Neural progenitor cell (in vitro differentiated cells): ENCODE results near the gene NALCN. TPM values are rescaled to one million over a fixed set of nuclear protein-coding genes. Genes with fewer than 3 reads are reported as not detected.

Experiments used
- DNase-seq: peaks from one replicate; pipeline ENCODE4 v3.0.0-alpha.2; 2016; ENCODE audit warnings: low spot score
- H2AFZ ChIP-seq: fragments of 200-600 bp; sonication (generic); replicated peaks from 2 replicates; pipeline ENCODE4 v1.6.1; 2016; ENCODE audit warnings: antibody characterized with exemption
- H3F3A ChIP-seq: fragments of 200-600 bp; sonication (generic); 2 replicates; pipeline ENCODE4 v1.6.1; 2016; ENCODE audit warnings: antibody characterized with exemption, low read depth
- H3K27ac ChIP-seq: fragments of 200-600 bp; sonication (generic); 2 replicates; pipeline ENCODE4 v1.5.1; 2016; ENCODE audit warnings: mild to moderate bottlenecking
- H3K27me3 ChIP-seq: fragments of 200-600 bp; sonication (generic); 2 replicates; pipeline ENCODE4 v1.6.1; 2016; ENCODE audit warnings: mild to moderate bottlenecking, moderate library complexity
- H3K36me3 ChIP-seq: fragments of 200-600 bp; sonication (generic); 2 replicates; pipeline ENCODE4 v1.5.1; 2016
- H3K4me1 ChIP-seq: fragments of 200-600 bp; sonication (generic); 2 replicates; pipeline ENCODE4 v1.6.1; 2016; ENCODE audit warnings: mixed run types
- H3K4me2 ChIP-seq: fragments of 200-600 bp; sonication (generic); 2 replicates; pipeline ENCODE4 v1.6.1; 2016
- H3K4me3 ChIP-seq: fragments of 200-600 bp; sonication (generic); 2 replicates; pipeline ENCODE4 v1.5.1; 2016
- H3K79me2 ChIP-seq: fragments of 200-600 bp; sonication (generic); 2 replicates; pipeline ENCODE4 v1.6.1; 2016; ENCODE audit warnings: low read depth
- H3K9ac ChIP-seq: fragments of 200-600 bp; sonication (generic); 2 replicates; pipeline ENCODE4 v1.6.1; 2016
- H3K9me3 ChIP-seq: fragments of 200-600 bp; sonication (generic); 2 replicates; pipeline ENCODE4 v1.5.1; 2016; ENCODE audit warnings: low read depth
- H4K20me1 ChIP-seq: fragments of 200-600 bp; sonication (generic); 2 replicates; pipeline ENCODE4 v1.6.1; 2016; ENCODE audit warnings: low read depth
- H3K27ac Mint-ChIP-seq: 3 replicates; pipeline ENCODE4 v1.8.0; 2021; ENCODE audit warnings: mixed read lengths
- H3K27me3 Mint-ChIP-seq: 2 replicates; pipeline ENCODE4 v1.8.0; 2022; ENCODE audit warnings: low read depth, mild to moderate bottlenecking, inconsistent platforms, moderate library complexity, mixed read lengths; ENCODE audit not compliant: insufficient read depth
- H3K36me3 Mint-ChIP-seq: 3 replicates; pipeline ENCODE4 v1.8.0; 2021; ENCODE audit warnings: mixed read lengths
- H3K4me1 Mint-ChIP-seq: 3 replicates; pipeline ENCODE4 v1.8.0; 2021; ENCODE audit warnings: mixed read lengths
- H3K4me3 Mint-ChIP-seq: 3 replicates; pipeline ENCODE4 v1.8.0; 2021; ENCODE audit warnings: mild to moderate bottlenecking, moderate library complexity, mixed read lengths
- H3K9me3 Mint-ChIP-seq: 3 replicates; pipeline ENCODE4 v1.8.0; 2020; ENCODE audit warnings: mixed read lengths
- EZH2 ChIP-seq: fragments of 200-600 bp; sonication (generic); IDR thresholded peaks from 2 replicates; pipeline ENCODE4 v1.6.1; 2017; ENCODE audit warnings: antibody characterized with exemption, mild to moderate bottlenecking, moderate library complexity
- EZH2phosphoT487 ChIP-seq: fragments of 200-600 bp; sonication (generic); IDR thresholded peaks from 2 replicates; pipeline ENCODE4 v1.6.1; 2017; ENCODE audit warnings: antibody characterized with exemption
- total RNA-seq: library from RNA; depleted of rRNA; stranded (reverse); fragments of >200 nt; gene quantifications from 2 replicates; pipeline ENCODE4 v1.2.3, GENCODE V29; 2015; ENCODE audit warnings: low replicate concordance
- TF ChIP-seq, protein P1 (sequence below): fragments of 200-600 bp; sonication (generic); IDR thresholded peaks from 2 replicates; pipeline ENCODE4 v1.5.1; 2017; ENCODE audit warnings: antibody characterized with exemption, mild to moderate bottlenecking

Gene NALCN
- total RNA-seq, 1 donor from 2014 or later: 1.1 TPM

- no peaks in the 10 kb centered on the region for H3K9me3 Mint-ChIP-seq
- no peak overlapping the region for H2AFZ ChIP-seq
- DNase-seq: no peak
These were observed 237.3 kb downstream of the NALCN start for GRCh38 chr13:101179021-101179420.

GRCh38 chr13:101178406-101178805, 237.9 kb downstream of the NALCN start:
- Mint-ChIP-seq H3K27me3 (peaks cover 4% of the 10 kb centered on the region), H3K4me3 (no peak overlapping the region), H3K36me3 (no peaks in the 10 kb centered on the region), H3K27ac (no peak overlapping the region), H3K9me3 (no peaks in the 10 kb centered on the region), H3K4me1 (no peaks in the 10 kb centered on the region)
- Histone ChIP-seq H3K36me3 (no peaks in the 10 kb centered on the region), H3F3A (no peaks in the 10 kb centered on the region), H4K20me1 (no peaks in the 10 kb centered on the region), H3K4me3 (no peak overlapping the region), H3K9ac (no peak overlapping the region), H2AFZ (no peak overlapping the region), H3K4me2 (no peak overlapping the region), H3K79me2 (no peaks in the 10 kb centered on the region), H3K4me1 (no peaks in the 10 kb centered on the region), H3K27me3 (no peaks in the 10 kb centered on the region), H3K27ac (no peak overlapping the region), H3K9me3 (no peaks in the 10 kb centered on the region)
- TF ChIP-seq, protein P1, sequence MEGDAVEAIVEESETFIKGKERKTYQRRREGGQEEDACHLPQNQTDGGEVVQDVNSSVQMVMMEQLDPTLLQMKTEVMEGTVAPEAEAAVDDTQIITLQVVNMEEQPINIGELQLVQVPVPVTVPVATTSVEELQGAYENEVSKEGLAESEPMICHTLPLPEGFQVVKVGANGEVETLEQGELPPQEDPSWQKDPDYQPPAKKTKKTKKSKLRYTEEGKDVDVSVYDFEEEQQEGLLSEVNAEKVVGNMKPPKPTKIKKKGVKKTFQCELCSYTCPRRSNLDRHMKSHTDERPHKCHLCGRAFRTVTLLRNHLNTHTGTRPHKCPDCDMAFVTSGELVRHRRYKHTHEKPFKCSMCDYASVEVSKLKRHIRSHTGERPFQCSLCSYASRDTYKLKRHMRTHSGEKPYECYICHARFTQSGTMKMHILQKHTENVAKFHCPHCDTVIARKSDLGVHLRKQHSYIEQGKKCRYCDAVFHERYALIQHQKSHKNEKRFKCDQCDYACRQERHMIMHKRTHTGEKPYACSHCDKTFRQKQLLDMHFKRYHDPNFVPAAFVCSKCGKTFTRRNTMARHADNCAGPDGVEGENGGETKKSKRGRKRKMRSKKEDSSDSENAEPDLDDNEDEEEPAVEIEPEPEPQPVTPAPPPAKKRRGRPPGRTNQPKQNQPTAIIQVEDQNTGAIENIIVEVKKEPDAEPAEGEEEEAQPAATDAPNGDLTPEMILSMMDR: no peak
- TF ChIP-seq EZH2 (no peak), EZH2phosphoT487 (no peak)
- DNase-seq: no peak

More at GRCh38 chr13:101179021-101179420, 237.3 kb downstream of the NALCN start:
- Histone ChIP-seq H3K4me3 (no peak overlapping the region), H3K9ac (no peak overlapping the region), H3K36me3 (no peaks in the 10 kb centered on the region), H4K20me1 (no peaks in the 10 kb centered on the region), H3K27ac (no peak overlapping the region), H3K79me2 (no peaks in the 10 kb centered on the region), H3K4me1 (no peaks in the 10 kb centered on the region), H3K4me2 (no peak overlapping the region), H3K27me3 (no peaks in the 10 kb centered on the region), H3K9me3 (no peaks in the 10 kb centered on the region), H3F3A (no peaks in the 10 kb centered on the region)
- no peak overlapping the region for H3K4me3 Mint-ChIP-seq
- no peak for TF ChIP-seq EZH2
- TF ChIP-seq, protein P1: no peak
- no peak for TF ChIP-seq EZH2phosphoT487
- H3K27me3 Mint-ChIP-seq: peaks cover 4% of the 10 kb centered on the region
- H3K27ac Mint-ChIP-seq: no peak overlapping the region
- H3K36me3 Mint-ChIP-seq: no peaks in the 10 kb centered on the region
- H3K4me1 Mint-ChIP-seq: no peaks in the 10 kb centered on the region

DNA sequence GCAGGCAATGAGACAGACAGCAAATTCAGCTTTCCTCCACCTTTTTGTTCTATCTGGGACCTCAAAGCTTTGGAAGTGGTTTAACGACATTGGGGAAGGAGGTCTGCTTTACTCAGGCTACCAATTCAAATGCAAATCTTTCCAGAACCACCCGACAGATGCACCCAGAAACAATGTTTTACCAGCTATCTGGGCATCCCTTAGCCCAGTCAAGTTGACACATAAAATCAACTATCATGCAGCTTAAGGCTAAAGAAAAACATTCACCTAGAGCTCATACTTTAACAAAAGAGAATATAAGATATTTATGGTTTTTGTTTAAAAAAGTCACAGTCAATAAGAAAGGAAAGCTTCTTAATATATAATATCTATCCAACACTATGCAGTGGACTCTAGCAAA, 246.0 kb downstream of the NALCN start:
- Mint-ChIP-seq H3K27ac (no peak overlapping the region), H3K4me3 (no peak overlapping the region), H3K9me3 (no peaks in the 10 kb centered on the region), H3K36me3 (no peaks in the 10 kb centered on the region), H3K4me1 (no peaks in the 10 kb centered on the region), H3K27me3 (peaks cover 1% of the 10 kb centered on the region)
- no peak overlapping the region for H3K4me3 ChIP-seq
- H2AFZ ChIP-seq: no peak overlapping the region
- H3F3A ChIP-seq: no peaks in the 10 kb centered on the region
- no peaks in the 10 kb centered on the region for H3K79me2 ChIP-seq
- H3K4me1 ChIP-seq: no peaks in the 10 kb centered on the region
- no peaks in the 10 kb centered on the region for H4K20me1 ChIP-seq
- H3K27me3 ChIP-seq: no peaks in the 10 kb centered on the region
- no peaks in the 10 kb centered on the region for H3K36me3 ChIP-seq
- no peak overlapping the region for H3K4me2 ChIP-seq
- no peak for DNase-seq
- H3K9ac ChIP-seq: no peak overlapping the region
- TF ChIP-seq EZH2 (no peak), EZH2phosphoT487 (no peak)
- TF ChIP-seq, protein P1: no peak
- H3K9me3 ChIP-seq: no peaks in the 10 kb centered on the region
- no peak overlapping the region for H3K27ac ChIP-seq
